ENCODE measurements around the gene SMARCA4.
A peak's percentile ranks its signal among the peaks of the same experiment; 100 is the strongest.
"Not testable (repeated sequence)": the region's sequence is repeated elsewhere in the genome, so short reads cannot be mapped to it uniquely, and the experiment has no call there.

SMARCA4 gene

DNA sequence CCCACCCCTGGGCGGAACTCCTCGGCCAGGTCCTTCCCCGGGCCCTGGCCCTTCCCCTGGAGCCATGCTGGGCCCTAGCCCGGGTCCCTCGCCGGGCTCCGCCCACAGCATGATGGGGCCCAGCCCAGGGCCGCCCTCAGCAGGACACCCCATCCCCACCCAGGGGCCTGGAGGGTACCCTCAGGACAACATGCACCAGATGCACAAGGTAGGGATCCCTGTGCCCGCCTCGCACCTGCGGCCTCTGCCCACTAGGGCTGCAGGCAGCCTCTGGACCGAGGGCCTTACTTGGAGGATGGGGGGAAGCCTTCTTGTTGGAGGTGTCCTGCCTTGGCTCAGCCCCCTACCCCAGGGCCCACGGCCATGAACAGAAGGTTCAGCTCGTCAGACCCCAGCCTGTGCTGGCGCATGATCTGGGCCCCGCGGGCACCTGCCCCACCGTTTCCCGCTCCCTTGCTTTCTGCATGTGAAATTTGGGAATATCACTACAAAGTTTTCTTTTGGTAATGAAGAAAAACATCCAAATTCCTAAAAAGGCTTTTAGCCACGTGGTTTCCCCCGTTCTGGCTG, 23.4 kb downstream of the SMARCA4 start:
- peaks cover 35% of the 10 kb centered on the region for H3K36me3 ChIP-seq (ENCODE audit: control insufficient read depth, insufficient read depth, low read length, severe bottlenecking)
- no peak overlapping the region for H3K4me3 ChIP-seq (ENCODE audit: low read length)
- DNase-seq (ENCODE audit: low read depth), result no peak
- no peaks in the 10 kb centered on the region for H3K9me3 ChIP-seq (ENCODE audit: control insufficient read depth, low read length)
- no peak overlapping the region for H3K9ac ChIP-seq (ENCODE audit: low read length)
- no peaks in the 10 kb centered on the region for H3K4me1 ChIP-seq (ENCODE audit: control insufficient read depth, insufficient read depth, low read length)
- H3K27me3 ChIP-seq (replicated peaks; ENCODE audit: control insufficient read depth, insufficient read depth, low read length), result no peaks in the 10 kb centered on the region

DNA sequence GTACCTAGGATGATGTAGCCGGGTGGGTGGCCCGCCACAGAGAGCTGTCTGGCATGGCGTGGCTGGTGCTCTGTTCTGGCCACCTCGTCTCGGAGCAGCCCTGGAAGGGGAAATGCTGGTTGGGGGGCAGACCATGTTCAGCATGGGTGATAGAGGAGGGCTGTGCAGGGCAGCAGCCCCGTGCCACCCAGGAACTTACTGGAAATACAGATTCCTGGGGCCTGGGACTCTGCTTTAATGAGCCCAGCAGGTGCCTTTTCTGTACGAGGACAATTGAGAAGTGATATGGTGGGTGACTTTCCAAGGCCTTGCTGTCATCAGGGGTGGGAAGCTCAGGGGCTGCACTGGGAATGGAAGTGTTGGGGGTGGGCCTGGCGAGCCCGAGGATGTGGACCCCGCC, 24.7 kb downstream of the SMARCA4 start:
- no peaks in the 10 kb centered on the region for H3K27me3 ChIP-seq (replicated peaks; ENCODE audit: control insufficient read depth, insufficient read depth, low read length)
- H3K4me1 ChIP-seq (ENCODE audit: control insufficient read depth, insufficient read depth, low read length), result no peaks in the 10 kb centered on the region
- H3K4me3 ChIP-seq (ENCODE audit: low read length), result no peak overlapping the region
- H3K36me3 ChIP-seq (ENCODE audit: control insufficient read depth, insufficient read depth, low read length, severe bottlenecking), result peaks cover 45% of the 10 kb centered on the region
- no peak for DNase-seq (ENCODE audit: low read depth)
- no peak overlapping the region for H3K9ac ChIP-seq (ENCODE audit: low read length)
- H3K9me3 ChIP-seq (ENCODE audit: control insufficient read depth, low read length), result no peaks in the 10 kb centered on the region

DNA sequence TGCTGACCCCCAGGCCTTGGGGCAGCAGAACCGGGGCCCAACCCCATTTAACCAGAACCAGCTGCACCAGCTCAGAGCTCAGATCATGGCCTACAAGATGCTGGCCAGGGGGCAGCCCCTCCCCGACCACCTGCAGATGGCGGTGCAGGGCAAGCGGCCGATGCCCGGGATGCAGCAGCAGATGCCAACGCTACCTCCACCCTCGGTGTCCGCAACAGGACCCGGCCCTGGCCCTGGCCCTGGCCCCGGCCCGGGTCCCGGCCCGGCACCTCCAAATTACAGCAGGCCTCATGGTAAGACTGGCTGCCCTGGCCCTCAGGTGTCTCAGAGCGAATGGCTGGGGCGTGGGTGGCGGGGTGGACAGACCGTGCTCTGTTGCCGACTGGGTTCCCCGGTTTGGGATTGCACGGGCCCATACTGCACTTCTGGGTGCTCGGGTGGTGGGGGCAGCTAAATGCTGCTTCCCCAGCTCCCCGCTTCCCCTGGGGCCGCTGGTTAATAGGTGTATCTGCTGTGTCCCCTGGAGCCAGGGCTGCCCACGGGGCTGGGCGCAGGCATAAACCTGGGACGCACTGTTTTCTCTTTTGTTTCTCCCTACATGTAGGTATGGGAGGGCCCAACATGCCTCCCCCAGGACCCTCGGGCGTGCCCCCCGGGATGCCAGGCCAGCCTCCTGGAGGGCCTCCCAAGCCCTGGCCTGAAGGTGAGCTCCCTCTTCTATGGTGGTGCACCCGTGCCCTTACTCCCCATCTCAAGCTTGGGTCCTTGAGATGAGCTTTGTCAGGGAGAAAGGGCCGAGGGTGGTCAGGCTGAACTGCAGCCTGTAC, 25.7 kb downstream of the SMARCA4 start:
- no peak for DNase-seq (ENCODE audit: low read depth)
- H3K4me3 ChIP-seq (ENCODE audit: low read length), result no peak overlapping the region
- no peaks in the 10 kb centered on the region for H3K9me3 ChIP-seq (ENCODE audit: control insufficient read depth, low read length)
- no peak overlapping the region for H3K9ac ChIP-seq (ENCODE audit: low read length)
- H3K4me1 ChIP-seq (ENCODE audit: control insufficient read depth, insufficient read depth, low read length), result no peaks in the 10 kb centered on the region
- no peaks in the 10 kb centered on the region for H3K27me3 ChIP-seq (replicated peaks; ENCODE audit: control insufficient read depth, insufficient read depth, low read length)
- peaks cover 55% of the 10 kb centered on the region for H3K36me3 ChIP-seq (ENCODE audit: control insufficient read depth, insufficient read depth, low read length, severe bottlenecking)

DNA sequence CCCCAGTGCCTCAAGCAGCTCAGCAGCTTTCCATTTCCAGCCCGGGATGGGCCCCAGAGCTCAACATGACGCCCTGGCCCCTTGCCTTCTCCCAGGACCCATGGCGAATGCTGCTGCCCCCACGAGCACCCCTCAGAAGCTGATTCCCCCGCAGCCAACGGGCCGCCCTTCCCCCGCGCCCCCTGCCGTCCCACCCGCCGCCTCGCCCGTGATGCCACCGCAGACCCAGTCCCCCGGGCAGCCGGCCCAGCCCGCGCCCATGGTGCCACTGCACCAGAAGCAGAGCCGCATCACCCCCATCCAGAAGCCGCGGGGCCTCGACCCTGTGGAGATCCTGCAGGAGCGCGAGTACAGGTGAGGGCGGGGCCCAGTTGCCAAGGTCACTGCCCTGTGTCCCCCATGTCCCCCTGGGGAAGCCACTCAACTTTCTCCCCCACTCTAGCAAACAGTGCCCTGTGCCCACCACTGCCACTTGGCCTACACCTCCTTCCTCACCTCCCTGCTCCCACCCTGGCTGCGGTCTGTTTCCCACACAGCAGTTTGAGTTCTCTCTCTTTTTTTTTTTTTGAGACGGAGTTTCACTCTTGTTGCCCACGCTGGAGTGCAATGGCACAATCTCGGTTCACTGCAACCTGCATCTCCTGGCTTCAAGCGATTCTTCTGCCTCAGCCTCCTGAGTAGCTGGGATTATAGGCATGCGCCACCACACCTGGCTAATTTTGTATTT, 26.9 kb downstream of the SMARCA4 start:
- H3K27me3 ChIP-seq (replicated peaks; ENCODE audit: control insufficient read depth, insufficient read depth, low read length), result no peaks in the 10 kb centered on the region
- no peaks in the 10 kb centered on the region for H3K4me1 ChIP-seq (ENCODE audit: control insufficient read depth, insufficient read depth, low read length)
- no peaks in the 10 kb centered on the region for H3K9me3 ChIP-seq (ENCODE audit: control insufficient read depth, low read length)
- no peak for DNase-seq (ENCODE audit: low read depth)
- peaks cover 61% of the 10 kb centered on the region for H3K36me3 ChIP-seq (ENCODE audit: control insufficient read depth, insufficient read depth, low read length, severe bottlenecking)
- no peak overlapping the region for H3K4me3 ChIP-seq (ENCODE audit: low read length)
- no peak overlapping the region for H3K9ac ChIP-seq (ENCODE audit: low read length)

DNA sequence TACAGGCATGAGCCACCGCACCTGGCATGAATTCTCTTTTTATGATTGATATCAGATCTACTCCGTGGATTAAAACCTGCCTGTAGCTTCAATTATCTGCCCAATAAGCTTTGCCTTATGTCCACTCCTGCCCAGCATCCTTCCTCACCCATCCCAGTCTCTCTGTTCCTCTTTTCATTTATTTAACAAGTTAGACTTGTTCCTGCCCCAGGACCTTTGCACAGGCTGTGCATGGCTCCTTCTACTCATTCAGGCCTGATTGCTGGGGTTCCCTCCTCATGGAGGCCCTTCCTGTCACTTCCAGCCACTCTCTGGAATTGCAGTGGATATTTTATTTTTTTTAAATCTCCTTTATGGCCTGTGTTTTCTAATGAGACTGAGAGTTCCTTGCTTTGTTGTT, 27.6 kb downstream of the SMARCA4 start:
- H3K4me1 ChIP-seq (ENCODE audit: control insufficient read depth, insufficient read depth, low read length), result no peaks in the 10 kb centered on the region
- DNase-seq (ENCODE audit: low read depth), result no peak
- peaks cover 61% of the 10 kb centered on the region for H3K36me3 ChIP-seq (ENCODE audit: control insufficient read depth, insufficient read depth, low read length, severe bottlenecking)
- no peak overlapping the region for H3K4me3 ChIP-seq (ENCODE audit: low read length)
- H3K9ac ChIP-seq (ENCODE audit: low read length), result no peak overlapping the region
- no peaks in the 10 kb centered on the region for H3K9me3 ChIP-seq (ENCODE audit: control insufficient read depth, low read length)
- no peaks in the 10 kb centered on the region for H3K27me3 ChIP-seq (replicated peaks; ENCODE audit: control insufficient read depth, insufficient read depth, low read length)

DNA sequence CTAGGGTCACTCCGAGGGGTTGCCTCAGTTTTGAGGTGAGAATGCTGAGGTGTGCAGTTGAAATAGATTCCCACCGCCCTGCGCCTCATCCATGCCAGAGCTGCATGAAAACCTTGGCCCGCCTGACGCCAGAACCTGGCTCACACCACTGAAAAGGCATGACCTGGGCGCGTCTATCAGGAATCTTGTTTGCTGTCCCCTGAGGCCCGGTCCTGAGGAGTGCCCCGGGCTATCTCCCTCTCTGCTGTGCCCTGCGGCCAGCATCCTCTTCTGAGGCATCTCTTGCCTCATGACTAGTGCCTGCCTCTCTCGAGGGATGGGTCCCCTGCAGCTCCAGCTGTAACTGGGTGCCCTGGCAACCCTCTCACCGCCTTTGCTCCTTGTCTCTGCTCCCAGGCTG, 28.1 kb downstream of the SMARCA4 start:
- no peak overlapping the region for H3K9ac ChIP-seq (ENCODE audit: low read length)
- DNase-seq (ENCODE audit: low read depth), result no peak
- H3K36me3 ChIP-seq (ENCODE audit: control insufficient read depth, insufficient read depth, low read length, severe bottlenecking), result peaks cover 61% of the 10 kb centered on the region
- no peaks in the 10 kb centered on the region for H3K9me3 ChIP-seq (ENCODE audit: control insufficient read depth, low read length)
- no peak overlapping the region for H3K4me3 ChIP-seq (ENCODE audit: low read length)
- no peaks in the 10 kb centered on the region for H3K27me3 ChIP-seq (replicated peaks; ENCODE audit: control insufficient read depth, insufficient read depth, low read length)
- no peaks in the 10 kb centered on the region for H3K4me1 ChIP-seq (ENCODE audit: control insufficient read depth, insufficient read depth, low read length)

DNA sequence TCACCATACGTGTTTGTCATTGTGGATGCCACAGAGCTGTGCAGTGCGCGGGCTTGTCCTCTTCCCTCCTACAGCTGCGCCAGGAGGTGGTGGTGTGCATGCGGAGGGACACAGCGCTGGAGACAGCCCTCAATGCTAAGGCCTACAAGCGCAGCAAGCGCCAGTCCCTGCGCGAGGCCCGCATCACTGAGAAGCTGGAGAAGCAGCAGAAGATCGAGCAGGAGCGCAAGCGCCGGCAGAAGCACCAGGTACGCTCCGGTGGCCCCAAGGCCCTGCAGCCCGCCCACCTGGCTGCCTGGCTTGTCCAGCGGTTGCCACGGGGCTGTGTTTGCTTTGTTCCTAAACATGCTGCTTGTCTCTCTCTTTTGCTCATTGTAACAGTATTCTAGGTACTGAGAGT, 30.2 kb downstream of the SMARCA4 start:
- Histone ChIP-seq H3K4me1 (ENCODE audit: control insufficient read depth, insufficient read depth, low read length) (no peaks in the 10 kb centered on the region), H3K9me3 (ENCODE audit: control insufficient read depth, low read length) (no peaks in the 10 kb centered on the region), H3K36me3 (ENCODE audit: control insufficient read depth, insufficient read depth, low read length, severe bottlenecking) (peaks cover 67% of the 10 kb centered on the region), H3K9ac (ENCODE audit: low read length) (no peak overlapping the region), H3K27me3 (replicated peaks; ENCODE audit: control insufficient read depth, insufficient read depth, low read length) (no peaks in the 10 kb centered on the region), H3K4me3 (ENCODE audit: low read length) (no peak overlapping the region)
- DNase-seq (ENCODE audit: low read depth), result no peak

DNA sequence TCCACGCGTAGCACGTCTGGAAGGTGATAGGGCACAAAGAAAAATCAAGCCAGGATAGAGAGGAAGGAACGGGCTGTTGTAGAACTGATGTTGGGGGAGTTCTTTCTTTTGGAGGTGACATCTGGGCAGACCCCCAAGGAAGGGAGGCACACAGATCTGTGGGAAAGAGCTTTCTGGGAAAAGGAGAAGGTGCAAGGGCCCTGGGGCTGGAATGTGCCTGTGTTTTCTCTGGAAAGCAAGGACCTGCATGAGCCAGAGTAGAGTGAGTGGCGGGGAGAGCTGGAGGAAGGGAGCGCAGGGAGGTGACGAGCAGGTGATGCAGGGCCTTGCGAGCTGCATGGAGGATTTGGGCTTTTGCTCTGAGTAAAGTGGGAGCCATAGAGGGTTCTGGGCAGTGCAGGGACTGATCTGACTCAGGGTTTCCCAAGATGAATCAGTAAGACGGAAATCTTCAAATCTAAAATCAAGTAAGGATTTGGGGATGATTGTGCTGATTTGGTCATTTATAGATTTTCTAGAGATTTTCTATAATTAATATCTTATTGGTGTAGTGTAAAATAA, 30.8 kb downstream of the SMARCA4 start:
- H3K36me3 ChIP-seq (ENCODE audit: control insufficient read depth, insufficient read depth, low read length, severe bottlenecking), result peaks cover 67% of the 10 kb centered on the region
- DNase-seq (ENCODE audit: low read depth), result no peak
- no peaks in the 10 kb centered on the region for H3K4me1 ChIP-seq (ENCODE audit: control insufficient read depth, insufficient read depth, low read length)

DNA sequence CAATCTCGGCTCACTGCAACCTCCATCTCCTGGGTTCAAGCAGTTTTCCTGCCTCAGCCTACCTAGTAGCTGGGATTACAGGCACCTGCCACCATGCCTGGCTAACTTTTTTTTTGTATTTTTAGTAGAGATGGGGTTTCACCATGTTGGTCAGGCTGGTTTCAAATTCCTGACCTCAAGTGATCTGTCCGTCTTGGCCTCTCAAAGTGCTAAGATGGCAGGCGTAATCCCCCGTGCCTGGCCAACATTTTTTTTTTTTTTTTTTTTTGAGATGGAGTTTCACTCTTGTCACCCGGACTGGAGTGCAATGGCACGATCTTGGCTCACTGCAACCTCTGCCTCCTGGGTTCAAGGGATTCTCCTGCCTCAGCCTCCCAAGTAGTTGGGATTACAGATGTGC, 31.3 kb downstream of the SMARCA4 start:
- not testable (repeated sequence) for H3K9ac ChIP-seq (ENCODE audit: low read length); H3K9me3 ChIP-seq (ENCODE audit: control insufficient read depth, low read length); H3K27me3 ChIP-seq (replicated peaks; ENCODE audit: control insufficient read depth, insufficient read depth, low read length); H3K4me3 ChIP-seq (ENCODE audit: low read length); DNase-seq (ENCODE audit: low read depth); H3K4me1 ChIP-seq (ENCODE audit: control insufficient read depth, insufficient read depth, low read length)
- H3K36me3 ChIP-seq (ENCODE audit: control insufficient read depth, insufficient read depth, low read length, severe bottlenecking), result peaks cover 65% of the 10 kb centered on the region

More for the DNA sequence above, 30.8 kb downstream of the SMARCA4 start:
- H3K4me3 ChIP-seq (ENCODE audit: low read length), result no peak overlapping the region
- no peak overlapping the region for H3K9ac ChIP-seq (ENCODE audit: low read length)
- H3K9me3 ChIP-seq (ENCODE audit: control insufficient read depth, low read length), result no peaks in the 10 kb centered on the region
- no peaks in the 10 kb centered on the region for H3K27me3 ChIP-seq (replicated peaks; ENCODE audit: control insufficient read depth, insufficient read depth, low read length)

DNA sequence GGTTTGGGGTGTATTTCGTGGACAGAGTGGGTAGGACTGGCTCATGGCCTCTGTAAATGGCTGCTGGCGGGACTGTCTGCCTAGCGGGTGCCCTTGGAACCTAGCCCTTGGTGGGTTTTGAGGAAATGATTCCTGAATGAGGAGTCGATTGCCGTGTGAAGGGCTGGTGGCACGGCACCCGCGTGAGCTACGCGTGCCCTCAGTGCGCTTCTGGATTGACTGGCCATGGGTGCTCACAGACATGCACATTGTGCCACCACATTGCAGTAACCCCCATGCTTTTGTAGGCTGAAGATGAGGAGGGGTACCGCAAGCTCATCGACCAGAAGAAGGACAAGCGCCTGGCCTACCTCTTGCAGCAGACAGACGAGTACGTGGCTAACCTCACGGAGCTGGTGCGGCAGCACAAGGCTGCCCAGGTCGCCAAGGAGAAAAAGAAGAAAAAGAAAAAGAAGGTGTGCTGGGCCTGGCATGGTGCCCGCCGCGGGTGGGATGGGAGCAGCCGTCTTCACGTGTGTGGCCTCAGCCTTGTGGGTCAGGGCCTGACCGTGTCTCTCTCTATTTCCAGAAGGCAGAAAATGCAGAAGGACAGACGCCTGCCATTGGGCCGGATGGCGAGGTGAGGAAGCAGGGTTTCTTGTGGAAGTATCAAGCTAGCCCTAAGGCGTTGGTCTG, 35.2 kb downstream of the SMARCA4 start:
- Histone ChIP-seq H3K36me3 (ENCODE audit: control insufficient read depth, insufficient read depth, low read length, severe bottlenecking) (peaks cover 56% of the 10 kb centered on the region), H3K27me3 (replicated peaks; ENCODE audit: control insufficient read depth, insufficient read depth, low read length) (no peaks in the 10 kb centered on the region), H3K9ac (ENCODE audit: low read length) (no peak overlapping the region), H3K4me3 (ENCODE audit: low read length) (no peak overlapping the region), H3K4me1 (ENCODE audit: control insufficient read depth, insufficient read depth, low read length) (peaks cover 9% of the 10 kb centered on the region), H3K9me3 (ENCODE audit: control insufficient read depth, low read length) (no peaks in the 10 kb centered on the region)
- DNase-seq (ENCODE audit: low read depth), result no peak

DNA sequence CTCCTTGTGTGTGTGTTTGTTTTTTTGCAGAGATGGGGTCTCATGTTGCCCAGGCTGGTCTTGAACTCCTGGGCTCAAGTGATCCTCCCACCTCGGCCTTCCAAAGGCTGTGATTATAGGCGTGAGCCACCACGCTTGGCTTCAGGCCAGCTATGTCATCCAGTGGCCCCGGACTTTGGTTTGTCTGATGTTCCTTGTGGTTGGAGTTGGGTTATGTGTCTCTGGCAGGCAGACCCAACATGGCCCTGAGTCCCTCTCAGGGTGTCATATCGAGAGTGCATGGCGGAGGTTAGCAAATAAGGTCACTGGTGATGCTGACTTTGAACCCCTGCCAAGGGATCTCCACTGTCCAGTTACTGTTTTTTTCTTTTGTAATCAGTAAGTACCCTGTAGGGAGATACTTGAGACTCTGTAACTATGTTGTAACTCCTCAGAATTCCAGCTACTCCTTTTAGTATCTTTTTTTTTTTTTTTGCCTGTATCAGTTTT, 37.3 kb downstream of the SMARCA4 start:
- Histone ChIP-seq H3K4me1 (ENCODE audit: control insufficient read depth, insufficient read depth, low read length) (peaks cover 9% of the 10 kb centered on the region), H3K4me3 (ENCODE audit: low read length) (no peak overlapping the region), H3K27me3 (replicated peaks; ENCODE audit: control insufficient read depth, insufficient read depth, low read length) (no peaks in the 10 kb centered on the region), H3K9ac (ENCODE audit: low read length) (no peak overlapping the region), H3K9me3 (ENCODE audit: control insufficient read depth, low read length) (no peaks in the 10 kb centered on the region), H3K36me3 (ENCODE audit: control insufficient read depth, insufficient read depth, low read length, severe bottlenecking) (peaks cover 61% of the 10 kb centered on the region)
- DNase-seq (ENCODE audit: low read depth), result peak; percentile 7

Data from adipocyte (in vitro differentiated cells).